A673 (cell line): Measurements from ENCODE around the gene ZNF444. TPM values are rescaled to one million over a fixed set of nuclear protein-coding genes. Genes with fewer than 3 reads are reported as not detected.

Experiments
- BruUV-seq: library from RNA; stranded (reverse); fragments of 400-500 nt; replicated peaks from 2 replicates; lab custom pipeline; 2021; lab: Mats Ljungman, UMichigan
- CTCF ChIA-PET: fragments of 300-600 bp; sonication (Branson Sonifier 250); formaldehyde crosslinking; loops from one replicate; lab custom pipeline; 2022; ENCODE audit warnings: antibody characterized with exemption; lab: Charles Lee
- POLR2A ChIA-PET: fragments of 300-600 bp; sonication (Branson Sonifier 250); formaldehyde crosslinking; loops from one replicate; lab custom pipeline; 2022; ENCODE audit warnings: antibody characterized with exemption; ENCODE audit not compliant: low non-redundant PET; lab: Charles Lee
- DNase-seq: peaks from one replicate; pipeline ENCODE4 v3.0.0-alpha.2; 2015; ENCODE audit warnings: low spot score
- H3K27ac ChIP-seq: fragments of 200-600 bp; sonication (generic); 2 replicates; pipeline ENCODE4 v1.5.1; 2016; ENCODE audit warnings: mixed run types, low read depth, mild to moderate bottlenecking, mixed read lengths, antibody characterized with exemption, low read length; ENCODE audit not compliant: poor library complexity, severe bottlenecking
- H3K27me3 ChIP-seq: fragments of 200-600 bp; sonication (generic); replicated peaks from 2 replicates; pipeline ENCODE4 v1.6.1; 2017; ENCODE audit warnings: mixed run types, low read depth, mild to moderate bottlenecking, mixed read lengths, antibody characterized with exemption, low read length; ENCODE audit not compliant: insufficient read depth, poor library complexity
- H3K36me3 ChIP-seq: fragments of 200-600 bp; sonication (generic); 2 replicates; pipeline ENCODE4 v1.6.1; 2016; ENCODE audit warnings: mixed run types, mild to moderate bottlenecking, mixed read lengths, antibody characterized with exemption, low read length; ENCODE audit not compliant: insufficient read depth, poor library complexity, severe bottlenecking
- H3K4me1 ChIP-seq: fragments of 200-600 bp; sonication (generic); 2 replicates; pipeline ENCODE4 v1.6.1; 2017; ENCODE audit warnings: mixed run types, mild to moderate bottlenecking, mixed read lengths, antibody characterized with exemption, low read length; ENCODE audit not compliant: insufficient read depth, poor library complexity, severe bottlenecking
- H3K4me3 ChIP-seq: fragments of 200-600 bp; sonication (generic); 2 replicates; pipeline ENCODE4 v1.5.1; 2016; ENCODE audit warnings: low read depth, mixed run types, mild to moderate bottlenecking, mixed read lengths, low read length; ENCODE audit not compliant: poor library complexity, severe bottlenecking
- H3K9me3 ChIP-seq: fragments of 200-600 bp; sonication (generic); 2 replicates; pipeline ENCODE4 v1.6.1; 2016; ENCODE audit warnings: mixed run types, low read depth, mild to moderate bottlenecking, mixed read lengths, antibody characterized with exemption, low read length; ENCODE audit not compliant: poor library complexity, severe bottlenecking
- EZH2 ChIP-seq: fragments of 200-600 bp; sonication (generic); IDR thresholded peaks from 2 replicates; pipeline ENCODE4 v1.6.1; 2017; ENCODE audit warnings: borderline replicate concordance, low read depth, mild to moderate bottlenecking, mixed read lengths, antibody characterized with exemption, low read length; ENCODE audit not compliant: poor library complexity, severe bottlenecking
- intact Hi-C: fragments of 100-400 bp; cut with micrococcal nuclease; formaldehyde crosslinking; loops from one replicate; pipeline ENCODE4 v1.10.0; 2022; ENCODE audit not compliant: unreplicated experiment
- total RNA-seq: library from RNA; stranded (reverse); gene quantifications from 2 replicates; pipeline ENCODE4 v1.2.3, GENCODE V29; 2021
- TF ChIP-seq, protein P1 (sequence below): fragments of 300-800, 200-600 bp; sonication (generic); conservative IDR thresholded peaks from 2 replicates; pipeline ENCODE4 v1.5.1; 2017; ENCODE audit warnings: low read depth, mild to moderate bottlenecking, antibody characterized with exemption, low read length, moderate library complexity, mixed read lengths

The ZNF444 gene
- total RNA-seq, 1 experiment from 2014 or later = 45.3 TPM

- H3K9me3 ChIP-seq = no peaks in the 10 kb centered on the region
- CTCF ChIA-PET = no interaction called here
- DNase-seq = no peak
- TF ChIP-seq, protein P1, sequence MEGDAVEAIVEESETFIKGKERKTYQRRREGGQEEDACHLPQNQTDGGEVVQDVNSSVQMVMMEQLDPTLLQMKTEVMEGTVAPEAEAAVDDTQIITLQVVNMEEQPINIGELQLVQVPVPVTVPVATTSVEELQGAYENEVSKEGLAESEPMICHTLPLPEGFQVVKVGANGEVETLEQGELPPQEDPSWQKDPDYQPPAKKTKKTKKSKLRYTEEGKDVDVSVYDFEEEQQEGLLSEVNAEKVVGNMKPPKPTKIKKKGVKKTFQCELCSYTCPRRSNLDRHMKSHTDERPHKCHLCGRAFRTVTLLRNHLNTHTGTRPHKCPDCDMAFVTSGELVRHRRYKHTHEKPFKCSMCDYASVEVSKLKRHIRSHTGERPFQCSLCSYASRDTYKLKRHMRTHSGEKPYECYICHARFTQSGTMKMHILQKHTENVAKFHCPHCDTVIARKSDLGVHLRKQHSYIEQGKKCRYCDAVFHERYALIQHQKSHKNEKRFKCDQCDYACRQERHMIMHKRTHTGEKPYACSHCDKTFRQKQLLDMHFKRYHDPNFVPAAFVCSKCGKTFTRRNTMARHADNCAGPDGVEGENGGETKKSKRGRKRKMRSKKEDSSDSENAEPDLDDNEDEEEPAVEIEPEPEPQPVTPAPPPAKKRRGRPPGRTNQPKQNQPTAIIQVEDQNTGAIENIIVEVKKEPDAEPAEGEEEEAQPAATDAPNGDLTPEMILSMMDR = no peak
- no peak for TF ChIP-seq EZH2
- H3K4me1 ChIP-seq = no peaks in the 10 kb centered on the region
- POLR2A ChIA-PET = no interaction called here
- intact Hi-C loops = no loop called here
- H3K36me3 ChIP-seq = peaks cover 4% of the 10 kb centered on the region
- no peak overlapping the region for H3K4me3 ChIP-seq
- no TSS peak for BruUV-seq
- no peak overlapping the region for H3K27ac ChIP-seq
- H3K27me3 ChIP-seq = no peaks in the 10 kb centered on the region
Measured at GRCh38 chr19:56145698-56146097, 4.6 kb downstream of the ZNF444 start.

DNA sequence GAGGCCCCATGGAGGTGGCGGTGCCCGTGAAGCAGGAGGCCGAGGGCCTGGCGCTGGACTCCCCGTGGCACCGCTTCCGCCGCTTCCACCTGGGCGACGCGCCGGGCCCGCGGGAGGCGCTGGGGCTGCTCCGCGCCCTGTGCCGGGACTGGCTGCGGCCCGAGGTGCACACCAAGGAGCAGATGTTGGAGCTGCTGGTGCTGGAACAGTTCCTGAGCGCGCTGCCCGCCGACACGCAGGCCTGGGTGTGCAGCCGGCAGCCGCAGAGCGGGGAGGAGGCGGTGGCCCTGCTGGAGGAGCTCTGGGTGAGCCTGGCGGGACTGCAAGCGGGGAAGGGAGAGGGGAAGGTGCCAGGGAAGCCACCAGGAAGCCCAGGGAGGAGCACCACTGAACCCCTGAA is 5.8 kb downstream of the ZNF444 start:
- Histone ChIP-seq H3K4me3 (no peak overlapping the region), H3K36me3 (peaks cover 4% of the 10 kb centered on the region), H3K4me1 (no peaks in the 10 kb centered on the region), H3K27ac (no peak overlapping the region), H3K27me3 (no peaks in the 10 kb centered on the region), H3K9me3 (no peaks in the 10 kb centered on the region)
- no peak for DNase-seq
- BruUV-seq = no TSS peak
- ChIA-PET POLR2A (no interaction called here), CTCF (no interaction called here)
- intact Hi-C loops = no loop called here
- TF ChIP-seq, protein P1 = no peak
- no peak for TF ChIP-seq EZH2

DNA sequence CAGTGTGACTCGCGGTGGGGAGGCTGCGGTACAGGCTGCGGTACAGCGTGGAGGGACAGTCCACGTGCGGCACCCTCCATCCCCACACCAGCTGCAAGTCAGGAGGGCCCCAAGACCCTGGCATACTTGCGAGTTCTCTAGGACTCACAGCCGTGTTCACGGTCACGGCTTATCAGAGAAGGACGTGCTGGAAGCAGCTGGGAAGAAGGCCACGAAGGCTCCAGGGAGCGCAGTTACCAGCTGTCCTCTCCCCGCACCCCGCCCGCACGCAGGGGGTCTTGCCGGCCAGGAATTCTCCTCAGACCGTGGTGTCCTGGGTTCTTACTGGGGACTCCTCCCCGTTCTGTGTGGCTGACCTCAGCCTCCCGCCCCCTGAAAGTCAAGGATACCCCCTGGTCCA is 6.2 kb downstream of the ZNF444 start:
- Histone ChIP-seq H3K36me3 (peaks cover 4% of the 10 kb centered on the region), H3K27me3 (no peaks in the 10 kb centered on the region), H3K4me3 (no peak overlapping the region), H3K9me3 (no peaks in the 10 kb centered on the region), H3K27ac (no peak overlapping the region), H3K4me1 (no peaks in the 10 kb centered on the region)
- CTCF ChIA-PET = no interaction called here
- no peak for TF ChIP-seq EZH2
- TF ChIP-seq, protein P1 = no peak
- intact Hi-C loops = no loop called here
- BruUV-seq = no TSS peak
- DNase-seq = no peak
- POLR2A ChIA-PET = no interaction called here
